H1 (cell line): ENCODE results near the gene SYNPO. TPM values are rescaled to one million over a fixed set of nuclear protein-coding genes. Genes with fewer than 3 reads are reported as not detected.

Experiments
- RNF2 ChIP-seq: fragments of 200-900, 300-1000 bp; sonication (generic); IDR thresholded peaks from 2 replicates; pipeline ENCODE4 v1.7.1; 2016; ENCODE audit warnings: borderline replicate concordance, low read depth, mild to moderate bottlenecking, antibody characterized with exemption, low read length; ENCODE audit not compliant: poor library complexity, severe bottlenecking; ENCODE audit errors: missing control alignments
- polyA plus RNA-seq, 7 experiments: library from polyadenylated mRNA; depleted of rRNA in 3 of 7; stranded (reverse) in 5 of 7; unstranded in 2 of 7; fragments of >200 nt in 5 of 7; fragments of 200-250 nt in 2 of 7; gene quantifications; 1 replicate in 5 of 7; 2 replicates in 1 of 7; 4 replicates in 1 of 7; pipeline versions ENCODE4 v1.2.1 to v1.2.3, GENCODE V29; 2011 to 2013; ENCODE audit warnings: missing spikeins in 2 of 7, mixed read lengths in 2 of 7
- total RNA-seq: library from RNA; stranded (reverse); fragmentation: NEBNext Ultra II Directional; extraction: Animal tissue kit (Norgen Biotek cat#: 25700); gene quantifications from 2 replicates; pipeline ENCODE4 v1.2.1, GENCODE V29; 2021

The SYNPO gene
- total and polyA plus RNA-seq, 2 of the 8 experiments (the other 6 are each of a cell fraction or from before 2014, with no cell fraction given) = 2.3 TPM

GRCh38 chr5:150642567-150642927 is 2.1 kb downstream of the SYNPO start (continued):
- no peak for TF ChIP-seq RNF2
